ENCODE results near the gene SLC46A1.

Gene SLC46A1

DNA sequence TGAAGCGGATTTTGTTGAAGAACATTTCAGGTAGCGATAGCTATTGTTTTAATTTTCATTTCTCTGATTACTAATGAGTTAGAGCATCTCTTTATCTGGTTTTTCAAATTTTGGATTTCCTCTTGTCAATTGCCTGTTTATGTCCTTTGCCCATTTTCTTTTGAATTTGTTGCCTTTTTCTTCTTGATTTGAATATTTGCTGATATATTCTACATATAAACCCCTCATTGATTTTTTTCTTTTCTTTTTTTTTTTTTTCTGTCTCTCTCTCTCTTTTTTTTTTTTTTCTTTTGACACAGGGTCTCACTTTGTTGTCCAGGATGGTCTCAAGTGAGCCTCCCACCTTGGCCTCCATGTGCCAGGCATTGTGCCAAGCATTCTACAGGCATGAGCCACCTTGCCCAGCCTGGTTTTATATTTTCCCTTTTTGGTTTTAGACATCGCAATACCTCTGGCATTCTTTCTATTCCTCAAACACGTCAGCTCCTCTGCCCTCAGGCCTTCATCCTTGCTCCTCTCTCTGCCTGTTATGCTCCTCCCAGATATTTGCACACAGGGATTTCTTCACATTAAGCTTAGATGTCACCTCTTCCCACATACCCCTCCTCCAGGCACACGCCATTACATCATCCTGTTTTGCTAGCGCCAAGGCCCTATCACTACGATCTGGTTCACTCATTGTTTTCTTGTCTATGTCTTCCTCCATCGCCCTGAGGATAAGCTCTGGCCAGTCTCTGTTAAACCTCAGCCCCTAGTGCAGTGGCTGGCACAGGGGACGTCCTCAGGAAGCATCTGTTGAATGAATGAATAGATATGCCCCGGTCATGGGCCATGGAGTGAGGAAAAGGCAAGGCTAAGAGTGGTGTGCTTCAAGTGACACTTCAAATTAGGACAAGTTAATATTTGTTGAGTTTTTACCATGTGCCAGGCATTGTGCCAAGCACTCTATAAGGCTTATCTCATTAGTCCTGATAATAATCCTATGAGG lies 25.9 kb downstream of the SLC46A1 start:
- DNase-seq (ENCODE audit: low read depth): peak; percentile 39

DNA sequence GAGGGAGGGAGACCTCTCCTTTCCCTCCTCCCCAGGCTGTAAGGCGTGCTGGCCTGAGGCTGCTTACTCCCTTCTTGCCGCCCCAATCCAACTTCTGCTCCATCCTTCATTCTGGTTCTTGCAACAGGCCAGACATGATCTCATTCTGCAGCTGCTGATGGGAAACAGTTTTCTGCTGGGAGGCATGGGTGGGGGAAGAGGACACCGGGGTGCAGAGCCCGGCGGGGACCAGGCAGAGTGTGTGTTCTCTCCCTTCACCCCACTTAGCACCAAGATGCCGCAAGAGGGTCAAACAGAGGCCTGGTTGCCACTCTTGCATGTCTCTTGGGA lies 33.1 kb downstream of the SLC46A1 start:
- no peak for DNase-seq (ENCODE audit: low read depth)

DNA sequence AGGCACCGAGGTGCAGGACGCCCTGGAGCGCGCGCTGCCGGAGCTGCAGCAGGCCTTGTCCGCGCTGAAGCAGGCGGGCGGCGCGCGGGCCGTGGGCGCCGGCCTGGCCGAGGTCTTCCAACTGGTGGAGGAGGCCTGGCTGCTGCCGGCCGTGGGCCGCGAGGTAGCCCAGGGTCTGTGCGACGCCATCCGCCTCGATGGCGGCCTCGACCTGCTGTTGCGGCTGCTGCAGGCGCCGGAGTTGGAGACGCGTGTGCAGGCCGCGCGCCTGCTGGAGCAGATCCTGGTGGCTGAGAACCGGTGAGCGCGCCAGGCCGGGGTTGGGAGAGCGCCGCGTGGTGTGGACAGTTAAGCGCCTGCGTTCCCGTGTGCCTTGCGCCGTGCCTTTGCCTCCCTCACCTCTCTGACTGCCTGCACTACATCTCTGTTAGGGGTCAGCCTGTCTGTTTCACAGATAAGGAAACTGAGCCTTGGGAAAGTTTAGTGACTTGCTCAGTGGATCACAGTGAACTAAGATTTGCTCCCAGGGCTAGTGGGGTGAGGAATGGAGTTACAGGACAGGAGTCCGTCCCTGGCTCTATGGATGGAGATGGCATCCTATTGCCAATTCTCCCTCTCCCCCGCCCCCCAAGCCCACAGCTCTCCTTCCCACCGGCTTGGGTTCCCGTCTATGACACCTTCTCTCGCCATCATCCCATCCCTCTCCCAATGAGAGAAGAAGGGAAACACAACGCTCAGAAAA lies 33.6 kb downstream of the SLC46A1 start:
- peak; percentile 26 for DNase-seq (ENCODE audit: low read depth)

DNA sequence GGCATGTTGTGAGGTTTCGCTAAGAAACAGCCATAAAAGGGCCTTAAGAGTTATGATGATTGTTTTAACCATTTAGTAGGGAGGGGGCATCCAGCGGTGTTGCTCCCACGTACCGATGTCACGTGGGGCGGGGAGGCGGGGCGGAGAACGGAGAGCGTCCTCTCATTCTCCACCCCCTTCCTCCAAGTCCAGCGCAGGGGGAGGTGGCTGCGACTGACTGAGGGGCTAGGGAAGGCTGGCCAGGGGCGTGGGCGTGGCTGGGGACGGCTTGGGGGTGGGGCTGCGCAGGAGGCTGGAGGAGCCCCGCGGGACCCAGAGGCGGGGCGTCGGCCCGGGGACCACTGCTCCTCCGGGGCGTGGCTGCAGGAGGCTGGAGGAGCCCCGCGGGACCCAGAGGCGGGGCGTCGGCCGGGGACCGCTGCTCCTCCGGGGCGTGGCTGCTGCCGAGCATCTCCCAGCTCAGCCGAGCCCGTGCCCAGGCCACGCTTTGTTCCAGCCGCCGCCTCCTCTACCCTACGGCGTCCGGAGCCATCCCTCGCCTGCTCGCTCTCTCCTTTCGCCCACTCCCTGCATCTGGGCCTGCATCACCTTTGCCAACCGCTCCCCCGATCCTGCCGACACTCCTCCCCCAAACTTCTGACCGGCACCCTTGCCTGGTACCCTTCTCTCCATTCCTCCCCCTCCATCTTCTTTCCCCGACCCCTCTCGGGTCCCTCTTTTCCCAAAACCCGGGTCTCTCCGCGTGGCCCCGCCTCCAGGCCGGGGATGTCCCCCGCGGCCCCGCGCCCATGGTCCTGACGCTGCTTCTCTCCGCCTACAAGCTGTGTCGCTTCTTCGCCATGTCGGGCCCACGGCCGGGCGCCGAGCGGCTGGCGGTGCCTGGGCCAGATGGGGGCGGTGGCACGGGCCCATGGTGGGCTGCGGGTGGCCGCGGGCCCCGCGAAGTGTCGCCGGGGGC lies 34.5 kb downstream of the SLC46A1 start, which contains the start of gene SARM1:
TSS of gene SARM1 (plus strand) at position 450 of the 958 bp plus-strand sequence. CDS start at position 789, 339 bp downstream.
- DNase-seq (ENCODE audit: low read depth): peak; percentile 62

DNA sequence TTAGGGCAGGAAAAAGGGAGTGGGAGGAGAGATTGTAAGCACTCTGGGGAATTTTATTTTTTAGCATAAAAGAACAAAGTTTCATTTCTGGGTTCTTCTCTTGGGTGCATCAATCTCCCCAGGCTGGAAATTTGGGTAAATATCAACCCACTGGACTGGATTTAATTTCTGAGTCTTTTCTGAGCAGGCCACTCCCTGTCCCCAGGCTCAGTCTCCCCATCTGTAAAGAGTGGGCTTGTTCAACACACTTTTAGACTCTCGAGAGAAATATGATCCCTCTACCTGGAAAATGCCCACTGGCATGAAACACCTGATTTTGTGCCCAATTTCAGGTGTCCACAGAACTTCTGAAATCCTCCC lies 35.3 kb downstream of the SLC46A1 start:
- no peak for DNase-seq (ENCODE audit: low read depth)

DNA sequence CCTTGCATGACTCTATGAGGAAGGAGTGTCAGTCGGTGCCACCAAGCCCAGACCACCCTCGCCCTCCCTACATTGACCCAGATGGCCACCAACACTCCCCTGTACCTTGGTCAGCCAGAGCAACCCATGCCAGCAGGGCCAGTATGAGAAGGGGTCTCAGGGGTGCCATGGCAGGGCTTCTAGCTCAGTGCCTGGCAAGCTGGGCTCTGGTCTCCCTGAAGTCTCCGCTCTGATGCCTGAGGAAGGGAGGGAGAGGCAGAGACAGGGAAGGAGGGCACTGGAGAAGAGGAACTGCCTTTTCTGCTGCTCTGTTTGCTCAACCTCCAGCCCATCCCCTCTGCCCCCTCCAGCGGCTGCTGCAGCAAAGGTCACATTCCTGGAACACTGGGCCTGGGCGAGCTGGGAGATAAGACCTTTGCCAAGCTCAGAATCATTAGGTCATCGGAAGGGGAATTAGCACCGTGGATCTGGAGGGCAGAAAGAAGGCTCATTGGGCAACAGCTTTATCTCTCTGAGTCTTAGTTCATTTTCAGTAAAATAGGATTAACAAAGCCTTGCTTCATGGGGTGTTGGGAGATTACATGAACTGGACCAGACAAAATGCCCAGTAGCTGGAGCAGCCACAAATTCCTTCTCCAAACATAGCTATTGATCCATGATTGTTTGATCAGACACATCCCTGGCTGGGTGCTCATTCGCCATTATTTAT lies 35.8 kb downstream of the SLC46A1 start, which contains the start of gene VTN:
TSS of gene VTN (minus strand) at position 273 of the 709 bp plus-strand sequence. CDS start at position 169, 104 bp downstream.
- DNase-seq (ENCODE audit: low read depth): no peak

DNA sequence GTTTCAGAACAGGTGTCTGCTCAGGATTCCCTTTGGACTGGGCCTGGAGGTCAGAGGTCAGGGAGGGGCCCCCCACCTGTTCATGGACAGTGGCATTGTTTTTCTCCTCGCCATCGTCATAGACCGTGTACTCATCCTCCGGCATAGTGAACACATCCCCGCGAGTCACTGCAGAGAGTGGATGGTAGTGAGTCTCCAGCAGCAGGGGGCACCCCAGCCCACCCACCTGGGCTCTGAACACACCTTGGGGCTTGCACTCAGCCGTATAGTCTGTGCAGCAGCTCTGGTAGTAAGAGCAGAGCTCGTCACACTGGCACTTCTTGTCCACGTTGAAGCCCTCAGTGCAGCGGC lies 36.4 kb downstream of the SLC46A1 start:
- DNase-seq (ENCODE audit: low read depth): no peak

DNA sequence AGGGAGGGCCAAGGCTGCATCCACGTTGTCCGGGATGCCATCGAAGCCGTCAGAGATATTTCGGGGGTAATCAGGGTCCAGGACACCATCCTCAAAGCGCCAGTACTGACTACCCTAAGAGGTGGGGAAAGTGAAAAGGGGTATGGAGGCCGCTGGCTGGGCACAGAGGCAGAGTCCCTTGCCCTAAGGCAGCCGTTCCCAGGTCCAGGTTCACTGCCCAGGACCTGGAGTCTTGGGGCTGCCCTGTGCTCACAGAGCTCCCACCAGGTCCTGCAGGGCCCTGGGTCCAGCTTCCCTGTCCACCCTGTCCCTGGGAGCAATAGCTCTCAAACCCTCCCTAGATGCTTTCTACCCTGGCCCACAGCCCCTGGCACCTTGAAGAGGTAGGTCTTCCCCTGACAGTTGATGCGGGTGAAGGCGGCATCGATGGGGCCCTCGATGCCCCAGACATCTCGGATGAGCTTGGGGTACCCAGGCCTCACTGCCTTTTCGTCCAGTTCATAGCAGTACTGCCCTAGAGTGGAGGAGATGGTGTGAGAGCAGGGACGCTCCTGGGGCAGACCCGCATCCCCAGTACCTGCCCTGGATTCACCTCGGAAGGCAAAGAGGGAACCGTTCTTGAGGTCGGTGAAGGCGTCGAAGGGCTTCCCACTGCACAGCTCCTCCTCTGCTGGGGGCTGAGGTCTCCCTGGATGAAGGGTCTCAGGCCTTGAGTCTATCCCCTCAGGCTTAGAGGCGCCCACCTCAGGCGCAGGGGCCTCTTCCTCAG lies 36.9 kb downstream of the SLC46A1 start:
- DNase-seq (ENCODE audit: low read depth): no peak

DNA sequence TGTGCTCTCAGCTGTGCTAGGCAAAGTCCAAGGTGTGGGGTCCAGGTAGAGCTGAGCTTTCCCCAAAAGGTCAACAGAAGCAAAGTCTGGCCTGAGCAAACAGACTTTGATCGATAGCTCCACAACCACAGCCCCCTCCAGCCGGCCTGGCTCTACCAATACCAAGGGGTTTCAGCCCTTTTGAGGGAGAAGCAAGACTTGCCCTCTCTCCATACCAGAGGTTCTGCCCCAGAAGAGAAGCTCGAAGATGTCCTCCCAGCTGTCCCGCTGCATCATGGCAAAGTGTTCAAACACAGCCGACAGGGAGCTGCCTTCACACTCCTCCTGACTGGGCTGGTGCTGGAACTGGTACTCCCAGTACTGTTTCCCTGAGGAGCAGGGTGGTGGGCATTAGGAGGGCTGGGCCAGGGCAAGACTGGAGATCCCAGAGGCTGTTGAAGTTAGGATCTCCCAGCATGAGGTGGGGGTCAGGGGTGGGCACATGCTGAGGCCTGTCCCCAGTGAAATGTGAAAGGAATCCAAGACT lies 37.6 kb downstream of the SLC46A1 start:
- no peak for DNase-seq (ENCODE audit: low read depth)

DNA sequence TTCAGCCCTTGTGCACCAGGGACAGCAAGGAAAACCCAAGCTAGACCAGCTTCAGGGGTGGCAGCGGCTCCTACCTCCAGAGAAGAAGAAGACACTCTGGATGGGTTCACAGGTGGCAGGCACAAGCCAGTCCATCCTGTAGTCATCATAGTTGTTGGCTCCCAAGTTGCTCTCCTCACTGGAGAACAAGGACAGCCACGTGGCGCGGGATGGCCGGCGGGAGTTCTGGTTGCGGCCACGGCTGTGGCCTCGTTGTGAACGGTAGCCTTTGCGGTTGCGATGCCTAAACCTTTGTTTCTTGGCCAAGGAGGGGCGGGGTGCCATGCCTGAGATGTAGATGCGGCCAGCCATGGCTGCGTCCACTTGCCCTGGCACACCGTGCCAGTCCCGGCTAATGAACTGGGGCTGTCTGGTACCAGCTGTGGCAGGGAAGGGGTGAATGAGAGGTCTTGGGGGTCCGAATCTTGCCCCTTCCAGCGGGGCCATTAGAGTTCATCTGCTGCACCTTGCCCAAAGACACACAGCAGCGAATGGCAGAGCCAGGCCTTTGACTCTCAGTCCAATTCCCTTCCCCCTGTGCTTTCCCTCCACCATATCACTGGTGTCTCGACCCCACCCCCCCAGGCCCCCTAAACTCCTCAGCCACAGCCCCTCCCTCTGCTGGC lies 38.2 kb downstream of the SLC46A1 start:
- no peak for DNase-seq (ENCODE audit: low read depth)

DNA sequence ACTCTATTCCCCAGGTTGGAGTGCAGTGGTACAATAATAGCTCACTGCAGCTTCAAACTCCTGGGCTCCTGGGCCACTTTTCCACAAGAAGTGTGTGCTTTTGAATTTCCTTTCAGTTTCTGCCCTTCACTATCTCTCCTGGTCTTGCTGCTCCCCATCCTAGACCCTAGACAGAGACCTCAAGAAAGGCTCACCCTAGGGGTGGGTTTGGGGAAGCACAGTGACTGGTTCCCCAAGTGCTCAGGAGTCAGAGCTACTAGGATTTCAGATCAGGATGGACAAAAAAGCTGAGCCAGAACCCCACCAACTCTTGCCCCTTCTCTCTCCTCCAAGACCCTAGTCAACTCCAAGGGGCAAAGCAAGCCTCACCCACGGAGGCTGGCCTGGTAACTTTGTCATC lies 39.4 kb downstream of the SLC46A1 start:
- no peak for DNase-seq (ENCODE audit: low read depth)

DNA sequence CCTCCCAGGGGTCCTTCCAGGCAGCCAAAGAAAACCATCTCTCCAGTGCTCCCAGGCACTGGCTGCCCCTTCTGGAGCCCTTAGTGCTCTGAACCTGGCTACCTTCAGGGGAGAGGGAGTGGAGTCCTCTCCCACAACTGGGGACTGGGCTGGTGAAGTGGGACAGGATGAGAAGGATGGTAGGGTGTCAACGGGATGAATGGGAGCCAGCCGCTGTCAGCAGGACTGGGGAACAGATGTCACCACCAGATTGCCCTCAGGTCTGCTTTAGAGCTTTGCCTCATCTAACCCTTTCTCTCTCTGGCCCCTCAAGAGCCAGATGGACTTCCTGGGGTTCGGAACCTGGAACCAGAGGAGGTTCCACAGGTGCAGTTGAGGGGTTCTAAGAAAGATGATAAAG lies 40.5 kb downstream of the SLC46A1 start:
- DNase-seq (ENCODE audit: low read depth): no peak

DNA sequence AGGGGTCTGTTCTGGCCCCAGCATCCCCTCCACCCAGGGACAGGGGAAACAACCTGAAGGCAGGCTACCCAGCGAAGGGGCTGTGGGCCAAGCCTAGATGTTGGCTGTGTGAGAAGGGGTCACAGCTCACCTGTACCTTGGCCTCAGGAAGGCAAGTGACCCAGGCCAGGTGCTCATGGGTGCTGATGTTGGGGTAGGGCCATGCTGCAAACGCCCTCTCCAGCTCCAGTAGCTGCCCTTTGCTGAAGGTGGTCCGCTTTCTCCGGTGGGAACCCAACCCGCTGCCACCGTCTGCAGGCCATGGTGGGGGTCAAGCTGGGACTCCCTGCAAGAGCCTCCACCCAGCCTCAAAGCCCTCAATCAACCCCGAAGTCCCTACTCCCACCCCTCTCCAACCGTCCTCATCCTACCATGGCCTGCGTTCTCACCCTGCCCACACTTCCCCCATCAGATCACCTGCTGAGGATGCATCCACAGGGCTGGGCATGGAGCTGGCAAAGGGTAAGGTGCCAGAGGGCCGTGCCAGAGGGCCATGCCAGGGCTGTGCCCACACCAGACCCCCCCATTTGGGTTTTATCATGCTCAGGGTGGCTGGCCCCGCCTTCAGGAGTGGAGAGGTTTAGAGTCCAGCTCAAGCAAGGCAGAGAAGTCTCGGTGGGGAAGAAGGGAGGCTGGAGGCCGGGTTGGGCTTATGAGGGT lies 41.2 kb downstream of the SLC46A1 start, which contains the start of gene SEBOX:
TSS of gene SEBOX (minus strand) at position 535 of the 699 bp plus-strand sequence. CDS start at position 487, 48 bp downstream.
- no peak for DNase-seq (ENCODE audit: low read depth)

DNA sequence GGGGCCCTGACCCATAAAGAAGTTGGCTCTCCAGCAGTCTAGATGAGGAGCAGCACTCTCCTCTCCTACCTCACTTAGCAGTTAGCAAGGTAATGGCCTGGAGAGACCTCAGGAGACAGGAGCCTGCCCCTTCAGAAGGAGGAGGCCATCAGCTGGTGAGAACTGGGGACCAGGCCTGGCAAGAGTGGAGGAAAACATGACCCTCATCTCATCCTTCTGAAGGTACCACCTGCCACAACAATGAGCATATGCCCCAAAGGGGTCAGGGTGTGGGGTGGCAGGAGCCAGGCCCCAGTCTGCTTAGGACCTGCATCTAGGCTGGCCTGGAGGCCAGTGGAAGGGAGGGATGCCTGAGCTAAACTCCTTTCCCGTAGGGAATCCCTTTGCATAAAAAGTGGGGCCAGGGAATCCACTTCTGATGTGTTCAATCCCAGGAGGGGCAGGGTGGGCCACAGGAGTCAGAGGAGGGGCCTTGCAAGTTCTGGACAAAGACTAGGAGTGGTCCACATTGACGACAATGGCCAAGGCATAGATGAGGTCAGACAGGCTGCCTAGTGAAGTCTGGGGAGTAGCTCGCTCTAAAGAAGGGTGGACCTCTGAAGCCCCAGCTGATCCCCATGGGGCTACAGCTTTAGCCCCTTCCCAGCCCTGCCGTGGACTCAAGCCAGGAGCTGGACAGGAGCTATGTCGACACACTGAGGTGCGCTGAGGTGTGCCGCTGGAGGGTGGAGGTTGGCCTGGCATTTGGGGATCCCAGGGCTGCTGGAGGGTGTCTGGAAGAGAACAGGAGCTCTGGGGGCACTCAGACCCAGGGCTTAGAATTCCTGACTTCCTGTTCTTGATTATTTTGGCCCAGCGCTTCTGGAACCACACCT lies 42.0 kb downstream of the SLC46A1 start:
- DNase-seq (ENCODE audit: low read depth): no peak

DNA sequence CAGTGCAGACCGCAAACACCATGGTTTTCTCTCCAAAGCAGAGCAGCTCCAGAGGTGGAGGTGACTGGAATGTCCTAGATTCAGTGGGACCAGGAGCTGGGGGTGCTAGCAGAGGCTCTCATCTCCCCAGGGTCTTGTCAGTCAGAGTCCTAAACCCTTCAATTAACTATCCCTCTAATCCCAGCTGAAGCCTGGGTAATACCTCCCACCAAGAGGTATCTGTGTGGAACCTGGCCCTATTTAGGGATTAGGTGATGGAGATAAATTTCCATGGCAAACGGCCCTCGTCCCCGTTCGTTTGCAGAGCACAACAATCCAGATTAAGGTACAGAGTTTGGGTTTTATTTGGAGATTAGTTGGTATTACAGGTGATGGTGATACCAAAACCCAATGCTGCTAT lies 42.8 kb downstream of the SLC46A1 start:
- no peak for DNase-seq (ENCODE audit: low read depth)

DNA sequence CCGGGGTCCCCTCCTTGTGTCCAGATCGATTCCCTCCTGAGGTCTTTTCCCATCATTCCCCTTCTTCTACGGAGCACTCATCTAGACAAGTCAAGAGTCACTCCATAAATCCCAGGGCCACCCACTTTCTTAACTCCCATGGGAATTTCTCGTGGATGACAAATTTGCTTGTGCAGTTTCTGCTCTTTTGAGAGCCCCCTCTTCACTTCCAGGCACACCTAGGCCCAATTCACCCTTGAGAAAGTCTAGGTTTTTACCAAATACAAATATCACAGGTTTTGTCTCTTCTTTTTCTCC lies 48.2 kb downstream of the SLC46A1 start:
- DNase-seq (ENCODE audit: low read depth): no peak

DNA sequence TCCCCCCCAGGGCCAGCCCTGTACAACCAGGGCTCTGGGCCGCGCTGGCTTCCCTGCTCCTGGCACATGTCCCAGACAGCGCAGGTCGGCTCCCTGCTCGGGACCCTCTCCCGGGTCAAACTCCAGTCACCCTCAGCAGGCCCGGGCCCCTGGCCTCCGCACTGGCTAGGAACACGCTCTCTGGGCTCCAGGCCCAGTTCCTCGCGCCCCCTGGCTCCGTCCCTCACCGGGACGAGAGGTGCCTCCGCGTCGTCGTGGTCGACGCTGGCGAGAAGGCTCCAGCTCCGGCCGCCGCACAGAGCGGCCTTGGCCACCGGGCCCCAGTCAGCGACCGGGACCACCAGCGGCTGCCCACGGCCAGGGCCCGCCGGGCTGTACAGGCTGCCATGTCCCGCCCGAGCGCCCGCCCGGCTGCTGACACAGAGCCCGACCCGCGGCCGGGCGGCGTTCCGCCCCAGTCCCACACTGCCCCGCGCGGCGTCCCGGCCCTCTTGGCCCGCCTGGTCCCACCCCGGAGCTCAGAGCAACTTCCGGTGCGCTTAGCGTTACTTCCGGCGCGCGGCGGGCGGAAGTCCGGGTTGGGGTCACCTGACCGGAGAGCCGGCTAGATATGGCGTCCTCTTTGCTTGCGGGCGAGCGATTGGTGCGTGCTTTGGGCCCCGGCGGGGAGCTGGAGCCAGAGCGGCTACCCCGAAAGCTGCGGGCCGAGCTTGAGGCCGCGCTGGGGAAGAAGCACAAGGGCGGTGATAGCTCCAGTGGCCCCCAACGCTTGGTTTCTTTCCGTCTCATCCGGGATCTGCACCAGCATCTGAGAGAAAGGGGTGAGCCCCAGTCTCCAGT lies 48.7 kb downstream of the SLC46A1 start, which contains the start of gene POLDIP2:
TSS of gene POLDIP2 (minus strand) at position 467 of the 840 bp plus-strand sequence. CDS start at position 388, 79 bp downstream.
- peak; percentile 96 for DNase-seq (ENCODE audit: low read depth)
